Hindlimb muscle (tissue), 1 donor: ENCODE data around the gene RAB6A. TPM values are rescaled to one million over a fixed set of nuclear protein-coding genes. Genes with fewer than 3 reads are reported as not detected.

Experiments used
- polyA plus RNA-seq: library from polyadenylated mRNA; unstranded; fragments of 120-200 nt; gene quantifications from one replicate; pipeline ENCODE4 v1.2.1, GENCODE V29; 2013; ENCODE audit not compliant: insufficient read length

The RAB6A gene
- polyA plus RNA-seq, 1 donor = 87.8 TPM

Other genes with a start within 250 kb of the RAB6A start
- gene FAM168A, start 163.0 kb downstream of the RAB6A start, polyA plus RNA-seq = 24.2 TPM
- gene PLEKHB1, start 114.5 kb downstream of the RAB6A start, polyA plus RNA-seq = 0.99 TPM
- gene MRPL48, start 26.8 kb upstream of the RAB6A start, polyA plus RNA-seq = 35.9 TPM
- 81.9 TPM for gene COA4, start 115.8 kb upstream of the RAB6A start, polyA plus RNA-seq
- gene PAAF1, start 115.9 kb upstream of the RAB6A start, polyA plus RNA-seq = 46.4 TPM
- gene DNAJB13, start 190.0 kb upstream of the RAB6A start, polyA plus RNA-seq = 0.44 TPM
- gene UCP2, start 221.8 kb upstream of the RAB6A start, polyA plus RNA-seq = 201 TPM
- 4.7 TPM for gene UCP3, start 248.0 kb upstream of the RAB6A start, polyA plus RNA-seq